NCI-H748 (cell line): ENCODE data around the gene RSRC1.

Source experiments
- DNase-seq: peaks from one replicate; lab custom pipeline; 2025; ENCODE audit not compliant: unreplicated experiment; lab: John Stamatoyannopoulos, UW

The RSRC1 gene

DNA sequence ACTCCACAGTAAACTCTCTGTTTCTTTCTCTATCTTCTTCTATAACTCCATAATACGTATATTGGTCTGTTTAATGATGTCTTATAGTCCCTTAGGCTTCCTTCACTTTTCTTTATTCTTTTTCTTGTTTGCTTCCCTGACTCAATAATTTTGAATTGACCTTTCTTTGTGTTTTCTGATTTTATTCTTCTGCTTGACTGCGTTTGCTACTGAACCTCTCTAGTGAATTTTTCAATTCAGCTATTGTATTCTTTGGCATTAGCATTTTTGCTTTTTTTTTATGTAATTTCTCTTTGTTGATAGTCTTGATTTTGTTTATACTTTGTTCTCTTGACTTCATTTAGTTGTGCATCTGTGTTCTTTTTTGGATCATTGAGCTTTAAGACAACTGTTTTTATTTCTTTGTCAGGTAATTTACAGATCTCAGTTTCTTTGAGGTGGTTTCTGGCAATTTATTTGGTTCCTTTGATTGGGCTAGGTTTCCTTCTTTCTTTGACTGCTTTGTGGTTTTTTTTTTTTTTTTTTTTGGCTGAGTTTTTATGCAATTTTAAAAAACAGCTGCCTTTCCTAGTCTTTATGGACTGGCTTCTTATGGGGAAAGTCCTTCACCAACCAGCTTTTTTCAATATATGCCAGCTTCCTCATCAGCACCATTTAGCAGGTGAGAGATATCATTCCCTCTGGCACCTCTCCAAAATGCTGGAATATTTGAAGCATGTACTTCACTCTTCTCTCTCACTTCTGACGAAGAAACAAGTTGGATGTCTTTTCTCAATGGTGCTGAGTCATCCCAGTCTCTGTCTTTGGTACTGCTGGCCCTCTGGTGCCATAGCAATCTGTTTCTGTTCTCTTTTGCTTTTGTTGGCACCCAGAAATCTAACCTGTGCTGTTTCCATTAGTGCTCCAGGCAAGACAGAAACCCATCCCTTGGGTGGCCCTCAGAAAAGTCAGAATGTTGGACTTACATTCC lies 17.6 kb downstream of the RSRC1 start:
- no peak for DNase-seq

GRCh38 chr3:158128755-158129154 lies 18.9 kb downstream of the RSRC1 start:
- DNase-seq: no peak

- DNase-seq: no peak
These were observed 24.5 kb downstream of the RSRC1 start for GRCh38 chr3:158134363-158134762.

DNA sequence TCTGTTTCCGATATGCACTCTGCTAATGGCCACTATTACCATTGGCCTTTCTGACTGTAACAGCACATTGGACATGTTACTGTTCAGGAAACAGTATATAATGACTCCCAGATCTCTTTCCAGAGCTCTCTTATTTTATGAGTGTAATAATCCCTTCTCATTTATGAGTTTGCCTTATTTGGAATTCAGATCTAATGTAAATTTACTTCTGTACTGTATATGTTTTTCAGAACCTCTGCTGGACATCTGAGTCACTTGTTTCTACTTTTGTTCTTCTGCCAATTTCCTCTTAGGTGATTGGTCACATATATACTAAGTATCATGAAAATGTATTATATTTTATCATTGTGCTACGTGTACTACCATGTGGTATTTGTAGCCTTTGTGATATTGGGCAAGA lies 30.5 kb downstream of the RSRC1 start:
- DNase-seq: no peak

DNA sequence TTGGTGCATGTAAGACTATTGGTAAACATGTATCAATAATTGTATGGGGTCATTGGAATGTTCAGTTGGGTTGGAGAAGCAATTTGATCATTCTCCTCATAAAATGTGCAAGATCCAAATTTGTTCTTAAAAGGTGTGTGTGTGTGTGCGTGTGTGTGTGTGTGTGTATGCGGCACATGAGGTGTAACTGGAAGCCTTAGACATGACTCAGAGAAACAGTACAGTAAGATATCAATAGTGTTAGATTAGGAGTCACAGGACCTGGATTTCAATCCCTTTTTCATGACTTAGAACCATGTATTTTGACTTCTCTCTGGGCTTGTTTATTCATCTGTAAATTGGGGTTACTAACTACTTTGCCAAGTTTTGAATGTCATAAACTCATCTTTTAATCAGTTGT lies 38.3 kb downstream of the RSRC1 start:
- no peak for DNase-seq

DNA sequence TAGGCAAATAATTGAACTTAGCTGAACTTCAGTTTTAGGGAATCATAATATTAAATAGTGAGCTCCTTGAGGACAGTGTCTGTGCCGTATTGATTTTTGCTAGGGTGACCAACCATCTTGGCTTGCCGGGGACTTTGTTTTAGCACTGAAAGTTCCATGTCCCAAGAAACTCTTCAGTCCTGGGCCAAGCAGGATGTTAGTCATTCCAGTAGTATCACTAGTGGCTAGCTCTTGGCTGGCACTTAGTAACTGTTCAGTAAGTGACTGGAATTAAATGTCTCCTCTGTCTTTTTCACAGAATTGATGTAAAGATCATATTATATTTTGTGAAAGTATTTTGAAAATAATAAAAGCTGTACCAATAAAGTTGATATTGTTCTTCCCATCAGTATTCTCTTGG lies 42.3 kb downstream of the RSRC1 start:
- DNase-seq: no peak

GRCh38 chr3:158158969-158159368 lies 49.1 kb downstream of the RSRC1 start:
- DNase-seq: no peak

DNA sequence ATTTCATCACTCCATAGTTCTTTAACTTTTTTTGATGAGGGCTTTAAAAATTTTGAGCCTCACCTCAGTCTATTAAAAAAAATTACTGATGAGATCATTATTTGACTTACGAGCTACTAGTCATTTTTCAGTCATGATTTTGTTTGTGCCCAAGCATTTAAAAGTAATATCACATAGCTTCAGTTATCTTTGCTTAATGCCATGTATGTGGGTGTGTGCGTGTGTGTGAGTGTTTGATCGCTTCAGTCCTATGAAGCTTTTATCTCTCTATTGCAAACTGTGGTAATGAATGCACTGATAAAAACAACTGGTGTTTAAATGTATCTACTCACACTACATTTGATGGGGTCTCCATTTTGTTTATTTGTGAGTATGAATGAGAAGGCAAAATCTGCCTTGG lies 49.8 kb downstream of the RSRC1 start:
- no peak for DNase-seq

GRCh38 chr3:158160958-158161357 lies 51.1 kb downstream of the RSRC1 start:
- no peak for DNase-seq

- no peak for DNase-seq
These were observed 55.3 kb downstream of the RSRC1 start for GRCh38 chr3:158165141-158165655.

GRCh38 chr3:158165730-158166129 lies 55.8 kb downstream of the RSRC1 start:
- no peak for DNase-seq

DNA sequence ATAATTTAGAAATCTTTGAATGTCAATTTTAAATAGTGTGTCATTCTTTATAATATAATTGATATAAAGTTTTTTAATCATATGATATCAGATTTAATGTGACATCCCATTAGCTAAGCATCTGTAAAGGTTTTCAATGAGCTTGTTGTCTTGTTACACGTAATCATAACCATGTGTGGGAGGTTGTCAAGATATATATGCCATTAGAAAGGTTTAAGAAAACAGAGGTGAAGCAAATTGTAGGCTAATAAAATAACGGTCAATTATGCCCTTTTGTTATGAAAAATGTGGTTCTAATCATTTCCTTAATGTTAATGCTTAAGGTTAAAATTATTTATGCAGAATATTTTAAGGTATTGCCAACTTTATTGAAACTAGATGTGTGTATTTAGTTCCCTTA lies 56.3 kb downstream of the RSRC1 start:
- no peak for DNase-seq

GRCh38 chr3:158167737-158168557 lies 58.1 kb downstream of the RSRC1 start:
- DNase-seq: no peak

DNA sequence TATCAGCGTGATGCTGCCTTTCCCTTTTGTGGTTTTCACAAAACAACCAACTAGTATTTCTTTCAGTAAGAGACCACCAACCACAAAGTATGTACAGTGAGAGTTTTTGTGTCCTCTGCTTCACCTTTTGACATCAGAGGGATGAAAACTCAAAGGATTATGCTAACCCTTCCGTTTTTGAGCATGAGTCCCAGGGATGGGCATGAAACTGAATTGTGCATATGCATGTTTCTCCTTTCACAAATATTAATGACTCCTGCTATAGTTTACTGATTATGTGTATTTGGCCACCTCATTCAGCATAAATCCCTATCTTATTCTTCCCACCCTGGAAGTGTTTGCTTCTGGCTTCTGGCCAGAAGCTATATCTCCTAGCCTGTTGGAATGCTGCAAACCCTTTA lies 59.2 kb downstream of the RSRC1 start:
- no peak for DNase-seq

DNA sequence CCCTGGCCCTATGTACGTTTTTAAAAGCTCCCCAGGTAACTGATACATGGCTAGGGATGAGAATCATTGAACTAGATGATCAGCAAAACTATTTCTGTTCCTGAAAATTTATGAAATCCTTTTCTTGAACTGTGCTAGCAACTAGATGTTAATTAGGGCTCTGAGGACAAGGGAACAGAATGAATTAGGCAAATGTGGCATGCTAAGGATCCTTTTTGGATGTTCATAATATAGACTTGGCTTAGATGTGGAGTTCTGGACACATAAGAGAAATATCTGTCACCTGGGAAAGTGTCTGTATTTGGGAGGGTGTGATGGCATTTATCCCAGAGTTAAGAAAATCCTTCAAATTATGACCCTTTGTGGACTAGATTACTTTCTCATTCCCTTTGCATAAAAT lies 71.2 kb downstream of the RSRC1 start:
- no peak for DNase-seq

GRCh38 chr3:158185711-158186110 lies 75.8 kb downstream of the RSRC1 start:
- DNase-seq: no peak

DNA sequence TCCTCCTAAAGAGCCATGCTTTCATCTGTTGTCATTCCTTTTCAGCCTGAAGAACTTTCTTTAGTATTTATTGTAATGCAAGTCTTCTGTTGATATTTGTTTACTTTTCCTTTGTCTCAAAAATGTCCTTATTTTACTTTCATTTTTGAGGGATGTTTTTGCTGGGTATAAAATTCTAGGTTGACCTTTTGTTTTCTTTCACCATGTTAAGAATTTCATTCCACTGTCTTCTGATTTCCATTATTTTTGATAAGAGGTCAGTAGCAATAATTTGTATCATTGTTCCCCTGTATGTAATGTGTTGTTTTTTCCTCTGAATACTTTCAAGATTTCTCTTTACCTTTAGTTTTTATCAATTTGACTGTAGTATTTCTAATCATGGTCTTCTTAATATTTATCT lies 91.1 kb downstream of the RSRC1 start:
- DNase-seq: no peak

DNA sequence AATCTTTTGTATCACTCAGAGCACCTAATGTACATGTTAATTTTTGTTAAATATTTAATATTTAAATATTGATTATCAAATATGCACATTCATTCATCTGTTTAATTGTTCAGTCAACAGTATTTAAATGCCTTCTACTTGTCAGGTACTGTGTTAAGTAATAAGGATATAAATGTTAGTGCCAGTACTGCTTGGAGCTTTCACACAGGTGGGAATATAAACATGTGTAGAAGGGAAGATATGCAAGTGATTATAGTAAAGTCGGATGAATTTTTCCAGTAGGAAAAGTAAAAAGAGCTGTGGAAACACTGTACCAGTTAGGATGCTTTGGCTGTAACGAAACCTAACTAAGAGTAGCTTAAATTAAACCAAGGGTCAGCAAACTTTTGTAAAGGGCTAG lies 95.4 kb downstream of the RSRC1 start:
- DNase-seq: no peak

GRCh38 chr3:158205994-158206393 lies 96.1 kb downstream of the RSRC1 start:
- no peak for DNase-seq

GRCh38 chr3:158210067-158210466 lies 100.2 kb downstream of the RSRC1 start:
- DNase-seq: no peak

DNA sequence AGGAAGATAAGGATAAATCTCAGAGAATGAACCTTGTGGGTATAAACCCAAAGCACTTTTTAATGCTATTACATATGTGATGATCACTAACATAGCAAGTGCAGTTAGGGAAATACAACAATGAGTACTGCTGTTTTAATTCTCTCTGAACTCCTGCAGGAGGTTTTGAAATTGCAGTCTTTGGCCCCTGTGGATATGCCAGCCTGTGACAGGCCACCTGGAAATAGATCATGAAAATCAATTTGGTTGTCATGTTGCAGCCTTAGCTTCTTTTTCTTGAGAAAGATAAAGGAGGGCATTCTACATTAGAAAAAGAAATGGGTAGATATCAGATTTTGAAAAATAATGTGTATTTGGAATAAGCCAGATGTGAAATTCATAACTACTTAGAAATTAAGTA lies 103.6 kb downstream of the RSRC1 start:
- DNase-seq: no peak

DNA sequence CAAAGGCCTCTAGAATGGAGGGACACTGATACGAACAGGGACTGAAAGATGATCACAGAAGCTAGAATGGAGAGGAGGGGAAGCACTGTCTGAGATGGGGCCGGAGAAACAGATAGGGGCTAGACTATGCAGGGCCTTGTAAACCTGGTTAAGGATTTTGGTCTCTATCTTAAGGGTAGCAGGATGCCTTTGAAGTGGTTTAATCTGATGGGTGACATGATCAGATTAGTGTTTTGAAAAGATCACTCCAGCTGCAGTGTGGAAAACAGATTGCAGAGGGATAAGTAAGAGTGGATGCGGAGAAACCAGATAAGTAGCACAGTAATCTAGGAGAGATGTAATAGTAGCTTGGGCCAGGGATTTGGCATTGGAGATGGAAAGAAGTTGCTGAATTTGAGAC lies 108.1 kb downstream of the RSRC1 start:
- DNase-seq: no peak
